ENCODE measurements around the gene RFC1.
"Not testable (repeated sequence)": the region's sequence is repeated elsewhere in the genome, so short reads cannot be mapped to it uniquely, and the experiment has no call there.

RFC1 gene

GRCh38 chr4:39304651-39305050 is 61.5 kb downstream of the RFC1 start:
- no peak for DNase-seq

DNA sequence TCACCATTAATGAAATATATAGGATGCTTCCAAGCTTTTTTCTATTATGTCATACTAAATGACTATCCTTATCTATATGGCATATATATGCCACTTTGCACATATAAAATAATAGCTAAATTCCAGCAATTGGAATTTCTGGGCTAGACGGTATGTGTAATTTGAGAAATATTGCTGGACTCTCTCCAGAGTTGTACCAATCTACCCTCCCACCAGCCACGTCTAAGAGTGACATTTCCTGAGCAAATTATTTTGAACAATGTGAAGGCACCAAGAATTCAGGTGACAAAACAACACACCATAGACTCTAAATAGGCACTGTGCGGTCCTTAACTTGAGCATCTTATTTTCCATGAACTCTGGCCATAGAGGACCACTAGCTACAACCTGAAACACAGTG is 62.3 kb downstream of the RFC1 start:
- DNase-seq = no peak

GRCh38 chr4:39302901-39303300 is 63.3 kb downstream of the RFC1 start:
- no peak for DNase-seq

- no peak for DNase-seq
Observed at GRCh38 chr4:39295784-39296183, 70.4 kb downstream of the RFC1 start.

- DNase-seq = not testable (repeated sequence)
Observed at GRCh38 chr4:39292433-39292832, 73.7 kb downstream of the RFC1 start.

DNA sequence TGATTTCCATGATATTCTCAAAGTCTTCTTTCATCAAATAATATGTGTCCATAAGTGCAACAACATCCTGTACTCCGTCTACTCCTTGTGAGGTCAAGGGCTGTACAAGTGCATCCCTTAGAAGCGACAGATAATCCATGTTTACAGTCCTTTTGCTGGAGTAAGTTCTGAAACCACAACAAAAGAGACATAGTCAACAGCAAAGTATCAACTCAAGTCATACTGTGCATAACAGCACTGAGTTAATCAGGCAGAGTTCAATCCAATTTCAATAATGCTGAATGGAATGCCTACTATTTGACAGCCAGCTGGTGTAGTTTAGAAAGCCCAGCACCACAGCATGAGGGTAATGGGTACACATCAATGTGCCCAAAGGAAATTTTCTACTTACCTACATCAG is 74.5 kb downstream of the RFC1 start:
- no peak for DNase-seq

DNA sequence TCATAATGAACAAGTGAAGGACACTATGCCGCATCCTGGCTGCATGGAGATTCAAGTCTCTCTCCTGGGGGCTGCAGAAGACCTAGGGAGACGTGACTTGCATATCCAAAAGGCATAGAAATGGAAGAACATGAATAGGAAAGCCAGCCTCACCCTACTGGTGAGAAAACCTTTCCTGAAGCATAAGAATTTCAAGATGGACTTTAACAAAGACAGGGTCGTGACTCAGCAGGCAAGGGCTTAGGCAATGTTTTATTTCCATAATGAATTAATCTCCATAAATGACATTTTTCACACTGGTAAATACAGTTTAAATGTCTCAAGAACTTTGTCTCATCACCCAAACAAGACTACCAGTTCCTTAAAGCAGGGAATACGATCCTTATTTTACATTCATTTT is 78.9 kb downstream of the RFC1 start:
- DNase-seq = no peak

DNA sequence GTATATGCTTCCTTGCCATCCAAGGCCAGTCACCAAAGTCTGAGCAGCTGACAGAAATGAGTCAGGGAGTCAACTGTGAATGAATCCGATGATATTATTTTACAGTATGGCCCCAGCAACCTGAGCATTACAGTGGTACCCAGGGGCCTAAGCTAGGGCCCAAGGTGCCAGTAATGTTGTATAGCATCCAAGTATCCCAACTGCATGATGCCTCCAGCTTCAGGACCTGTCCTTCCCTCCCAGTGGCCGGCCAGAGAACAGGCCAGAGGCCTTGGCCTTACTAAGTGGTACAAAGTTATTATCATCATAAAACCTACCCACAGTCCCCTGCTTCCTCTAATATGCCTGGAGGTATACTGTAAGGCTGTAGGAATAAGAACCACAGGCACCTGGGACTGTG is 79.9 kb downstream of the RFC1 start:
- DNase-seq = no peak

GRCh38 chr4:39285853-39286252 is 80.3 kb downstream of the RFC1 start:
- no peak for DNase-seq

DNA sequence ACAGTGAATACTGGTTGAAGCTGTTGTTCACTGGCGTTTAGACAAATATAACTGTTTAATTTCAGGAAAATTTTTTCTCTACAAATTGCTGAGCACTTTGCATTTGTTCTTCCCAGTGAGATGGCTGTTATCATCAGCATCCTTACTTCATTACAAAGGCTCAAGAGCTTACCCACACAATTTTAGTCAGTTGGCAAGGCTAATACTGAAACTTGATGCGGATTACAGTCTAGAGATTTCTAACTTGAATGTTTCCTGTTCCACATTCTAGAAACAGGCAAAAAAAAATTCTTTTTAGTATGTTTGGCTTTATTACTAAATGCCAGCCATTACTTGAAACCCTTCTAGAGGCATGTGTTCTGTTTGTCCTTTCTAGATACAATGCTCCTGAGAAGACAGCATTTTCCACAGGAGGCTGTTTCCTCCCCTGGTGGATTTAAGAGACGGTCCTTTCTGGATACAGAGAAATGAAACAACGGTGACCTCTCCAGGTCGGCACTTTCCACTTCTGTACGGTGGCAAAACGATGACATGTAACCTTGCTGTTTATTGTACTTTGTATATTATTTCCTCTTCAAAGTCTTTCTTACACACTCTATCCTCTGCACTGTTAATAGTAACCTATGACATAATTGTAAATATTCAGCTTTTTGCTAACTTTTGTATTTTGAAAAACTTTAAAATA is 80.9 kb downstream of the RFC1 start:
- DNase-seq = no peak

- no peak for DNase-seq
Observed at GRCh38 chr4:39280770-39281169, 85.4 kb downstream of the RFC1 start.

DNA sequence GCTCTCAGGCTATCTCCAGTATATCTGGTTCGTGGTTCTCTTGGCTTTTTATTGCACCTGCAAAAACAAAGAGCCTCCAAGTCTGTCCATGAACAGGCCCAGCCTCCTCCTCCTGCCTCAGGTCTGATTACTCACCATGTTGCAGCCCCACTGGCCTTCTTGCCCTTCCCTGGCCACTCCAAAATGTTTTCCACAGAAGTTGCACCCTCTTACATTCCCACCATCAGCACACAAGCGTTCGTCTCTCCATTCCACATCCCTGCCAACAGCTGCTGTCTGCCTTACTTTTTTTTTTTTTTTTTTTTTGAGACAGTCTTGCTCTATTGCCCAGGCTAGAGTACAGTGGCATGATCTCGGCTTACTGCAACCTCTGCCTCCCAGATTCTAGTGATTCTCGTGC is 86.7 kb downstream of the RFC1 start:
- DNase-seq = no peak

DNA sequence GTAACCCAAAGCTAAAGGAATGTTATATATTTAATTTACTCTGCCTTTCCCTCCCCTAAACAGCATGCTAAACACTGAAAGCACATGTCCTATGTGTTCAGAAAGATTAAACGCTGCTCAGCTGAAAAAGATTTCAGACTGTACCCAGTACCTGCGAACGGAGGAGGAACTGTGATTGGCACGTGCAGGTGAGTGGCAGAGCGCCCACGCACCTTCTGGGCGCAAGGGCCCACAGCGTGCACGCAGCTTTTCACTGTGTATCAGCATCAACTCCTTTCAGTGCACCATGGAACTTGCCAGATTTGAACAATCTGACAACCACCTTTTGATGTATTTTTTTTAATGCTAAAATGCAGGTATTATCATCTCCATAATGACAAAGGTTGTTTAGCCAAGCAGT is 87.7 kb downstream of the RFC1 start:
- DNase-seq = no peak

DNA sequence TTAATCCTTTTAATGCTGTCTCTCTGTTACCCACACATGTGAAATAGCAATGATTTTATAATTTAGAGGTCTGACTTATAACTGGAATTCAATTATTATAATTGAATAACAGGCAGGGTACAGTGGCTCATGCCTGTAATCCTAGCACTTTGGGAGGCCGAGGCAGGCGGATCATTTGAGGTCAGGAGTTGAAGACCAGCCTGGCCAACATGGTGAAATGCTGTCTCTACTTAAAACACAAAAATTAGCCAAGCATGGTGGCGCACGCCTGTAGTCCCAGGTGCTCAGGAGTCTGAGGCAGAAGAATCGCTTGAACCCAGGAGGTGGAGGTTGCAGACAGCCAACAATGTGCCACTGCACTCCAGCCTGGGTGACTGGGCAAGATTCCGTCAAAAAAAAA is 88.5 kb downstream of the RFC1 start:
- DNase-seq = not testable (repeated sequence)

- DNase-seq = no peak
Observed at GRCh38 chr4:39274503-39274902, 91.7 kb downstream of the RFC1 start.

DNA sequence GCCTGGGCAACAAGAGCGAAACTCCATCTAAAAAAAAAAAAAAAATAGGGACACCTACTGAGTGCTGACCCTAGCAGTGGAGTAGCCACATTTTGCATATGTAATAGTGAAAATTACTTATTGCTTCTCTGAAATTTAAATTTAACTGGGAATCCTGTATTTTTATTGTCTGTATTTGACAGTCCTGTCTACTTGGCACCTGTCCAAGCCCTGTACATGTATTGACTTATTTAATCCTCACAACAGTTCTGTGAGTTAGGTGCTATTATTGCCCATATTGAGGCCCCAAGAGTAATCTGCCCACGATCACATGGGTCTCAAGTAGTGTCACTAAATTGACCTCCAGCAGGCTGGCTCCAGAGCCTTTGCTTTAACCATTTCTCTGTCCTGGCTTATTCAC is 102.3 kb downstream of the RFC1 start:
- DNase-seq = peak; percentile 1

- DNase-seq = no peak
Observed at GRCh38 chr4:39259571-39260330, 106.4 kb downstream of the RFC1 start.

- DNase-seq = no peak
Observed at GRCh38 chr4:39256436-39256835, 109.7 kb downstream of the RFC1 start.

GRCh38 chr4:39255871-39256270 is 110.3 kb downstream of the RFC1 start:
- no peak for DNase-seq

DNA sequence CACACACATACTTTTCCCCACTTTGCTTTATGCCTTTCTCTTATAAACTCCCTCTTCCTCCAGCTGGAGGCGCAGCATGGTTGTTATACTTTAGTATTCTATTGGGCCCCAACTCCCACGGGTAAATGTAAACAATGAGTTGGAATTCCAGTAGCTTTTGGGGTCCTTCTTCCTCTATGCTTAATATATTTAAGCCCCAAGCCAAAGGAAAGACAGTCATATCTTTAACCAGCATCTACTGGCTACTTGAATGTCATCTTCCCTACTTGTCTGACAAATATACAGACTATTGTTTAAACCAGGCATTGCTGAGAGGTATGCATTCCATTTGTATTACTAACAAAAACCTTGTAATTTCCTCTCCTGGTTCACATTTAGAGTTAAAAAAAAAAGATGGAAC is 110.9 kb downstream of the RFC1 start:
- DNase-seq = no peak

GRCh38 chr4:39243462-39243861 is 122.7 kb downstream of the RFC1 start:
- no peak for DNase-seq

Measured in COR-L47 (cell line).